ENCODE measurements around the gene TDG.
A peak's percentile ranks its signal among the peaks of the same experiment; 100 is the strongest.
"Not testable (repeated sequence)": the region's sequence is repeated elsewhere in the genome, so short reads cannot be mapped to it uniquely, and the experiment has no call there.

The TDG gene

DNA sequence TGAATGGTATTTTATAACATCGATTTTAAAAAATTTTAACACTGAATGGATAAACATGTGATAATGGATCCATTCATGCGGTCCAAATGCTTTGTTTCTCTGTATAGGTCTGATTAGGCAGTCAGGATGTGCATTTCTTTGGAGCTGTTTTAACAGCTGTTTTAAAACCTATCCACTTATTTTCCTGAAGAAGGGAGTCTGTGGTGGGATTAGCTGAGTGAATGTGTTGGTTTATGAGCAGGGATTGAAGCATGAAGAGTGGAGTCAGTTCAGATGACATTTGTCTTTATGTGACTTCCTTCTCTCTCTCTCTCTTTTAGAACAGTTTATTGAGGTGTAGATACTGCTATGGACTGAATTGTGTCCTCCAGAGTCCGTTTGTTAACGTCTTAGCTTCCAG, 46.7 kb downstream of the TDG start:
- no peak for ATAC-seq
- TF ChIP-seq ARNTL (CRISPR knock-in tag; IDR thresholded peaks at IDR 0.05; ENCODE audit: borderline replicate concordance, low read depth) (no peak), TOX (CRISPR knock-in tag; IDR thresholded peaks at IDR 0.05; ENCODE audit: borderline replicate concordance) (no peak), SNAI2 (CRISPR knock-in tag; IDR thresholded peaks at IDR 0.05) (no peak), ZFP30 (CRISPR knock-in tag; IDR thresholded peaks at IDR 0.05) (no peak), TCF4 (CRISPR knock-in tag; IDR thresholded peaks at IDR 0.05; ENCODE audit: borderline replicate concordance) (no peak), ISL1 (CRISPR knock-in tag; IDR thresholded peaks at IDR 0.05) (no peak), ZNF565 (CRISPR knock-in tag; conservative IDR thresholded peaks at IDR 0.05; ENCODE audit: low read depth) (no peak), ZNF8 (CRISPR knock-in tag; IDR thresholded peaks at IDR 0.05) (no peak), ESRRG (CRISPR knock-in tag; IDR thresholded peaks at IDR 0.05) (no peak), CSDC2 (CRISPR knock-in tag; IDR thresholded peaks at IDR 0.05) (no peak), RARB (CRISPR knock-in tag; IDR thresholded peaks at IDR 0.05) (no peak), PPARA (CRISPR knock-in tag; IDR thresholded peaks at IDR 0.05; ENCODE audit: borderline replicate concordance) (no peak), ZFP3 (CRISPR knock-in tag; IDR thresholded peaks at IDR 0.05) (no peak), GLIS3 (CRISPR knock-in tag; IDR thresholded peaks at IDR 0.05) (no peak), BACH2 (CRISPR knock-in tag; IDR thresholded peaks at IDR 0.05; ENCODE audit: borderline replicate concordance) (no peak)
- TF ChIP-seq, protein P1, sequence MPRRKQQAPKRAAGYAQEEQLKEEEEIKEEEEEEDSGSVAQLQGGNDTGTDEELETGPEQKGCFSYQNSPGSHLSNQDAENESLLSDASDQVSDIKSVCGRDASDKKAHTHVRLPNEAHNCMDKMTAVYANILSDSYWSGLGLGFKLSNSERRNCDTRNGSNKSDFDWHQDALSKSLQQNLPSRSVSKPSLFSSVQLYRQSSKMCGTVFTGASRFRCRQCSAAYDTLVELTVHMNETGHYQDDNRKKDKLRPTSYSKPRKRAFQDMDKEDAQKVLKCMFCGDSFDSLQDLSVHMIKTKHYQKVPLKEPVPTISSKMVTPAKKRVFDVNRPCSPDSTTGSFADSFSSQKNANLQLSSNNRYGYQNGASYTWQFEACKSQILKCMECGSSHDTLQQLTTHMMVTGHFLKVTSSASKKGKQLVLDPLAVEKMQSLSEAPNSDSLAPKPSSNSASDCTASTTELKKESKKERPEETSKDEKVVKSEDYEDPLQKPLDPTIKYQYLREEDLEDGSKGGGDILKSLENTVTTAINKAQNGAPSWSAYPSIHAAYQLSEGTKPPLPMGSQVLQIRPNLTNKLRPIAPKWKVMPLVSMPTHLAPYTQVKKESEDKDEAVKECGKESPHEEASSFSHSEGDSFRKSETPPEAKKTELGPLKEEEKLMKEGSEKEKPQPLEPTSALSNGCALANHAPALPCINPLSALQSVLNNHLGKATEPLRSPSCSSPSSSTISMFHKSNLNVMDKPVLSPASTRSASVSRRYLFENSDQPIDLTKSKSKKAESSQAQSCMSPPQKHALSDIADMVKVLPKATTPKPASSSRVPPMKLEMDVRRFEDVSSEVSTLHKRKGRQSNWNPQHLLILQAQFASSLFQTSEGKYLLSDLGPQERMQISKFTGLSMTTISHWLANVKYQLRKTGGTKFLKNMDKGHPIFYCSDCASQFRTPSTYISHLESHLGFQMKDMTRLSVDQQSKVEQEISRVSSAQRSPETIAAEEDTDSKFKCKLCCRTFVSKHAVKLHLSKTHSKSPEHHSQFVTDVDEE (CRISPR knock-in tag; IDR thresholded peaks at IDR 0.05): no peak
- TF ChIP-seq, protein P2, sequence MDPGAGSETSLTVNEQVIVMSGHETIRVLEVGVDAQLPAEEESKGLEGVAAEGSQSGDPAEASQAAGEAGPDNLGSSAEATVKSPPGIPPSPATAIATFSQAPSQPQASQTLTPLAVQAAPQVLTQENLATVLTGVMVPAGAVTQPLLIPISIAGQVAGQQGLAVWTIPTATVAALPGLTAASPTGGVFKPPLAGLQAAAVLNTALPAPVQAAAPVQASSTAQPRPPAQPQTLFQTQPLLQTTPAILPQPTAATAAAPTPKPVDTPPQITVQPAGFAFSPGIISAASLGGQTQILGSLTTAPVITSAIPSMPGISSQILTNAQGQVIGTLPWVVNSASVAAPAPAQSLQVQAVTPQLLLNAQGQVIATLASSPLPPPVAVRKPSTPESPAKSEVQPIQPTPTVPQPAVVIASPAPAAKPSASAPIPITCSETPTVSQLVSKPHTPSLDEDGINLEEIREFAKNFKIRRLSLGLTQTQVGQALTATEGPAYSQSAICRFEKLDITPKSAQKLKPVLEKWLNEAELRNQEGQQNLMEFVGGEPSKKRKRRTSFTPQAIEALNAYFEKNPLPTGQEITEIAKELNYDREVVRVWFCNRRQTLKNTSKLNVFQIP (CRISPR knock-in tag; IDR thresholded peaks at IDR 0.05; ENCODE audit: borderline replicate concordance, low read depth): no peak
- TF ChIP-seq, protein P3, sequence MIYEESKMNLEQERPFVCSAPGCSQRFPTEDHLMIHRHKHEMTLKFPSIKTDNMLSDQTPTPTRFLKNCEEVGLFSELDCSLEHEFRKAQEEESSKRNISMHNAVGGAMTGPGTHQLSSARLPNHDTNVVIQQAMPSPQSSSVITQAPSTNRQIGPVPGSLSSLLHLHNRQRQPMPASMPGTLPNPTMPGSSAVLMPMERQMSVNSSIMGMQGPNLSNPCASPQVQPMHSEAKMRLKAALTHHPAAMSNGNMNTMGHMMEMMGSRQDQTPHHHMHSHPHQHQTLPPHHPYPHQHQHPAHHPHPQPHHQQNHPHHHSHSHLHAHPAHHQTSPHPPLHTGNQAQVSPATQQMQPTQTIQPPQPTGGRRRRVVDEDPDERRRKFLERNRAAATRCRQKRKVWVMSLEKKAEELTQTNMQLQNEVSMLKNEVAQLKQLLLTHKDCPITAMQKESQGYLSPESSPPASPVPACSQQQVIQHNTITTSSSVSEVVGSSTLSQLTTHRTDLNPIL (CRISPR knock-in tag; IDR thresholded peaks at IDR 0.05; ENCODE audit: low read depth): no peak
- TF ChIP-seq, protein P4, sequence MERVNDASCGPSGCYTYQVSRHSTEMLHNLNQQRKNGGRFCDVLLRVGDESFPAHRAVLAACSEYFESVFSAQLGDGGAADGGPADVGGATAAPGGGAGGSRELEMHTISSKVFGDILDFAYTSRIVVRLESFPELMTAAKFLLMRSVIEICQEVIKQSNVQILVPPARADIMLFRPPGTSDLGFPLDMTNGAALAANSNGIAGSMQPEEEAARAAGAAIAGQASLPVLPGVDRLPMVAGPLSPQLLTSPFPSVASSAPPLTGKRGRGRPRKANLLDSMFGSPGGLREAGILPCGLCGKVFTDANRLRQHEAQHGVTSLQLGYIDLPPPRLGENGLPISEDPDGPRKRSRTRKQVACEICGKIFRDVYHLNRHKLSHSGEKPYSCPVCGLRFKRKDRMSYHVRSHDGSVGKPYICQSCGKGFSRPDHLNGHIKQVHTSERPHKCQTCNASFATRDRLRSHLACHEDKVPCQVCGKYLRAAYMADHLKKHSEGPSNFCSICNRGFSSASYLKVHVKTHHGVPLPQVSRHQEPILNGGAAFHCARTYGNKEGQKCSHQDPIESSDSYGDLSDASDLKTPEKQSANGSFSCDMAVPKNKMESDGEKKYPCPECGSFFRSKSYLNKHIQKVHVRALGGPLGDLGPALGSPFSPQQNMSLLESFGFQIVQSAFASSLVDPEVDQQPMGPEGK (CRISPR knock-in tag; IDR thresholded peaks at IDR 0.05; ENCODE audit: borderline replicate concordance): no peak

DNA sequence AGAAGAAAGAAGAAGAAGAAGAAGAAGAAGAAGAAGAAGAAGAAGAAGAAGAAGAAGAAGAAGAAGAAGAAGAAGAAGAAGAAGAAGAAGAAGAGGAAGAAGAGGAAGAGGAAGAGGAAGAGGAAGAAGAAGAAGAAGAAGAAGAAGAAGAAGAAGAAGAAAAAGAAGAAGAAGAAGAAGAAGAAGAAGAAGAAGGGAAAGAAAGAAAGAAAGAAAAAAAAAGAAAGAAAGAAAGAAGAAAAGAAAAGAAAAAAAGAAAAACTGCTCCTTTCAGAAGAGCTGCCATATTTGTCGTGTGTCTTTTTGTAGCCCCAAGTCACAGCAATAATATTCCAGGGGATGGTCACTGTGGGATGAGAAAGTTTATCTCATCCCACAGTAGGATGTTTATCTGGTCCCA, 56.2 kb downstream of the TDG start:
- not testable (repeated sequence) for ATAC-seq

DNA sequence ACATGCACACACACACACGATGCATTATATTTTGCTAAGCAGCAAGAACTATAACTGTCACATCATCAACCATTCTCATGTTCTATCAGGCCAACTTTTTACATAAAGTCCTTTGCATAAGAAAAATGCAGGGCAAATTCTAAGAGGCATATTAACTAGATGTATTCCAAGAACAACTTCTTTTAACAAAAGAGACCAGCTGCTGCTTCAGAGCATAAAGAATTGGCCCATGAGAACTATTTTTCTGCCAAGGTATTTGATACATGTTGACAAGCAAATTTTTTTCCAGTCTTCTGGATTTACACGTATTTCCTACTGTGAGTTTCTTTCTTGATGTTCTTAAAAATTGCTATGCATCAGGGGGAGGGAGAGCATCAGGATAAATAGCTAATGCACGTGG, 57.1 kb downstream of the TDG start:
- ATAC-seq: no peak
- TF ChIP-seq GLIS3 (CRISPR knock-in tag; IDR thresholded peaks at IDR 0.05): no peak
- TF ChIP-seq ZC3H10 (CRISPR knock-in tag; IDR thresholded peaks at IDR 0.05): no peak
- TF ChIP-seq ZFP3 (CRISPR knock-in tag; IDR thresholded peaks at IDR 0.05): no peak

DNA sequence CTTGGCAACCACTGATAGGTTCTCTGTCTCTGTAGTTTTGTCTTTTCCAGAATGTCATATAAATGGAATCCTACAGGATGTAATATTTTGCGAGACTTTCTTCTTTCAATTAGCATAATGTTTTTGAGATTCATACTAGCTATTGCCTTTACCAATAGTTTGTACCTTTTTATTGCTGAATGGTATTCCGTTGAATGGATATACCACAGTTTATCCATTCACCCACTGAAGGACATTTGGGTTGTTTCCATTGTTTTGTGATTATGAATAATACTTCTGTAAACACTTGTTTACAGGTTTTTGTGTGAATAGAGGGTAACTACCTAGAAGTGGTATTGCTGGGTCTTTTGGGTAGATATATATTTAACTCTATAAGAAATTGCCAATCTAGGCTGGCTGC, 58.0 kb downstream of the TDG start:
- TF ChIP-seq ZNF8 (CRISPR knock-in tag; IDR thresholded peaks at IDR 0.05) (peak; percentile 97), ZFP30 (CRISPR knock-in tag; IDR thresholded peaks at IDR 0.05) (no peak), ARNTL (CRISPR knock-in tag; IDR thresholded peaks at IDR 0.05; ENCODE audit: borderline replicate concordance, low read depth) (no peak)
- no peak for ATAC-seq

DNA sequence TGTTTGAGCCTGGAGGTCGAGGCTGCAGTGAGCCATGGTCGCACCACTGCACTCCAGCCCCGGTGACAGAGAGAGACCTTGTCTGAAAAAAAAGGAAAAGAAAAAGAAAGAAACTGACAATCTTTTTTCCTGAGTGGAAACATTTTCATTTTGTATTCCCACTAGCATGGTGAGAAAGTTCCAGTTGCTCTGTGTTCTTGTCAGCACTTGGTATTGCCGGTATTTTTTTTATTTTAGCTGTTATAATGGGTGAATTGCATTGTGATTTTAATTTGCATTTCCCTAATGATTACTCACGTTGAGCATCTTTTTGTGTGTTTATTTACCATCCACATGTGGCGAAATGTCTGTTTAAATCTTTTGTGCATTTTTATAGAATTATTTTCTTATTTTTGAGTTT, 58.7 kb downstream of the TDG start:
- TF ChIP-seq RARB (CRISPR knock-in tag; IDR thresholded peaks at IDR 0.05): no peak
- TF ChIP-seq, protein P3 (CRISPR knock-in tag; IDR thresholded peaks at IDR 0.05; ENCODE audit: low read depth): no peak
- TF ChIP-seq, protein P2 (CRISPR knock-in tag; IDR thresholded peaks at IDR 0.05; ENCODE audit: borderline replicate concordance, low read depth): no peak
- no peak for ATAC-seq

Data from SK-N-SH treated with all-trans-retinoic acid at 6 μM for 48 hours (cell line).